ENCODE data around the gene ZNF738.

Gene ZNF738

GRCh38 chr19:21410166-21410565, 51.4 kb downstream of the ZNF738 start:
- H3K18ac ChIP-seq (ENCODE audit: low read length) = no peak overlapping the region
- H3K27ac ChIP-seq (replicated peaks; ENCODE audit: low read length) = no peak overlapping the region
- H3K4ac ChIP-seq (ENCODE audit: low read length) = no peak overlapping the region
- no peak overlapping the region for H3K4me2 ChIP-seq (ENCODE audit: insufficient read depth, low read length, poor library complexity, severe bottlenecking)
- H3K4me3 ChIP-seq (ENCODE audit: low read length in 2 of 2) = no peak overlapping the region
- no peak overlapping the region for H3K9ac ChIP-seq (ENCODE audit: low read depth, low read length, poor library complexity)
- no peak overlapping the region for H2AK5ac ChIP-seq (ENCODE audit: low read depth, low read length)
- no peaks in the 10 kb centered on the region for H3K79me1 ChIP-seq (ENCODE audit: low read depth, low read length)
- no CpG with 5 or more reads among the region's 1 CpG for WGBS, 2 donors (ENCODE audit: extremely low coverage in 2 of 2, insufficient read length in 2 of 2, insufficient replicate concordance in 1 of 2)
- H3K36me3 ChIP-seq (replicated peaks in 1 of 2; ENCODE audit: control insufficient read depth in 2 of 2, insufficient read depth in 2 of 2, low read length in 2 of 2) = peaks cover 10 to 95% of the 10 kb centered on the region in 2 donors
- H2BK15ac ChIP-seq (ENCODE audit: low read length) = no peak overlapping the region
- no peak overlapping the region for H4K91ac ChIP-seq (ENCODE audit: low read depth, low read length, poor library complexity)
- H3K4me1 ChIP-seq (ENCODE audit: control insufficient read depth in 2 of 2, insufficient read depth in 1 of 2, low read depth in 1 of 2, low read length in 2 of 2) = no peaks in the 10 kb centered on the region
- H2BK120ac ChIP-seq (ENCODE audit: low read depth, low read length) = no peak overlapping the region
- no peak overlapping the region for H4K8ac ChIP-seq (ENCODE audit: low read depth, low read length)
- H2BK12ac ChIP-seq (ENCODE audit: low read length) = no peak overlapping the region
- no peaks in the 10 kb centered on the region for H3K27me3 ChIP-seq (ENCODE audit: control insufficient read depth in 3 of 3, insufficient read depth in 3 of 3, low read depth in 1 of 3, low read length in 3 of 3)
- H3K14ac ChIP-seq (ENCODE audit: low read length) = no peak overlapping the region
- H2BK5ac ChIP-seq (ENCODE audit: low read length) = no peak overlapping the region
- no peak for DNase-seq (ENCODE audit: low spot score)
- H3K9me3 ChIP-seq (replicated peaks in 1 of 2; ENCODE audit: control insufficient read depth in 2 of 2, insufficient read depth in 1 of 2, low read depth in 1 of 2, low read length in 2 of 2) = peaks cover 0 to 84% of the 10 kb centered on the region in 2 donors
- no peak overlapping the region for H2AFZ ChIP-seq (ENCODE audit: low read length)
- H3K23ac ChIP-seq (ENCODE audit: low read depth, low read length, poor library complexity) = no peak overlapping the region

GRCh38 chr19:21422244-21422643, 63.4 kb downstream of the ZNF738 start:
- H2BK5ac ChIP-seq (ENCODE audit: low read length) = no peak overlapping the region
- H3K4me3 ChIP-seq (ENCODE audit: low read length in 2 of 2) = no peak overlapping the region
- no peaks in the 10 kb centered on the region for H3K4me1 ChIP-seq (ENCODE audit: control insufficient read depth in 2 of 2, insufficient read depth in 1 of 2, low read depth in 1 of 2, low read length in 2 of 2)
- H2AK5ac ChIP-seq (ENCODE audit: low read depth, low read length) = no peak overlapping the region
- H3K36me3 ChIP-seq (replicated peaks in 1 of 2; ENCODE audit: control insufficient read depth in 2 of 2, insufficient read depth in 2 of 2, low read length in 2 of 2) = peaks cover 3 to 16% of the 10 kb centered on the region in 2 donors
- no peak overlapping the region for H2BK120ac ChIP-seq (ENCODE audit: low read depth, low read length)
- H3K9ac ChIP-seq (ENCODE audit: low read depth, low read length, poor library complexity) = no peak overlapping the region
- H4K8ac ChIP-seq (ENCODE audit: low read depth, low read length) = no peak overlapping the region
- no peak overlapping the region for H3K23ac ChIP-seq (ENCODE audit: low read depth, low read length, poor library complexity)
- peaks cover 16 to 84% of the 10 kb centered on the region in 2 donors for H3K9me3 ChIP-seq (replicated peaks in 1 of 2; ENCODE audit: control insufficient read depth in 2 of 2, insufficient read depth in 1 of 2, low read depth in 1 of 2, low read length in 2 of 2)
- no peak overlapping the region for H2BK12ac ChIP-seq (ENCODE audit: low read length)
- H4K91ac ChIP-seq (ENCODE audit: low read depth, low read length, poor library complexity) = no peak overlapping the region
- H3K27me3 ChIP-seq (ENCODE audit: control insufficient read depth in 3 of 3, insufficient read depth in 3 of 3, low read depth in 1 of 3, low read length in 3 of 3) = no peaks in the 10 kb centered on the region
- H3K4me2 ChIP-seq (ENCODE audit: insufficient read depth, low read length, poor library complexity, severe bottlenecking) = no peak overlapping the region
- H2AFZ ChIP-seq (ENCODE audit: low read length) = no peak overlapping the region
- no peak overlapping the region for H3K18ac ChIP-seq (ENCODE audit: low read length)
- no peak for DNase-seq (ENCODE audit: low spot score)
- H3K27ac ChIP-seq (replicated peaks; ENCODE audit: low read length) = no peak overlapping the region
- no peak overlapping the region for H3K14ac ChIP-seq (ENCODE audit: low read length)
- no peak overlapping the region for H3K4ac ChIP-seq (ENCODE audit: low read length)
- H2BK15ac ChIP-seq (ENCODE audit: low read length) = no peak overlapping the region
- no peaks in the 10 kb centered on the region for H3K79me1 ChIP-seq (ENCODE audit: low read depth, low read length)

GRCh38 chr19:21423057-21424041, 64.5 kb downstream of the ZNF738 start:
- H3K27ac ChIP-seq (replicated peaks; ENCODE audit: low read length) = no peak overlapping the region
- H3K4ac ChIP-seq (ENCODE audit: low read length) = no peak overlapping the region
- H2BK15ac ChIP-seq (ENCODE audit: low read length) = no peak overlapping the region
- no peak overlapping the region for H2BK5ac ChIP-seq (ENCODE audit: low read length)
- H3K4me2 ChIP-seq (ENCODE audit: insufficient read depth, low read length, poor library complexity, severe bottlenecking) = no peak overlapping the region
- no peak overlapping the region for H3K9ac ChIP-seq (ENCODE audit: low read depth, low read length, poor library complexity)
- H3K79me1 ChIP-seq (ENCODE audit: low read depth, low read length) = no peaks in the 10 kb centered on the region
- no peaks in the 10 kb centered on the region for H3K4me1 ChIP-seq (ENCODE audit: control insufficient read depth in 2 of 2, insufficient read depth in 1 of 2, low read depth in 1 of 2, low read length in 2 of 2)
- H3K18ac ChIP-seq (ENCODE audit: low read length) = no peak overlapping the region
- no peak overlapping the region for H4K91ac ChIP-seq (ENCODE audit: low read depth, low read length, poor library complexity)
- peaks cover 16 to 84% of the 10 kb centered on the region in 2 donors for H3K9me3 ChIP-seq (replicated peaks in 1 of 2; ENCODE audit: control insufficient read depth in 2 of 2, insufficient read depth in 1 of 2, low read depth in 1 of 2, low read length in 2 of 2)
- H2BK12ac ChIP-seq (ENCODE audit: low read length) = no peak overlapping the region
- no peak overlapping the region for H4K8ac ChIP-seq (ENCODE audit: low read depth, low read length)
- no peak overlapping the region for H3K14ac ChIP-seq (ENCODE audit: low read length)
- no peak overlapping the region for H2AFZ ChIP-seq (ENCODE audit: low read length)
- H3K23ac ChIP-seq (ENCODE audit: low read depth, low read length, poor library complexity) = no peak overlapping the region
- no peak overlapping the region for H2AK5ac ChIP-seq (ENCODE audit: low read depth, low read length)
- no peak for DNase-seq (ENCODE audit: low spot score)
- no CpG with 5 or more reads among the region's 1 CpG for whole genome bisulfite sequencing, 2 donors (ENCODE audit: extremely low coverage in 2 of 2, insufficient read length in 2 of 2, insufficient replicate concordance in 1 of 2)
- H3K27me3 ChIP-seq (ENCODE audit: control insufficient read depth in 3 of 3, insufficient read depth in 3 of 3, low read depth in 1 of 3, low read length in 3 of 3) = no peaks in the 10 kb centered on the region
- H2BK120ac ChIP-seq (ENCODE audit: low read depth, low read length) = no peak overlapping the region
- peaks cover 3 to 5% of the 10 kb centered on the region in 2 donors for H3K36me3 ChIP-seq (replicated peaks in 1 of 2; ENCODE audit: control insufficient read depth in 2 of 2, insufficient read depth in 2 of 2, low read length in 2 of 2)
- no peak overlapping the region for H3K4me3 ChIP-seq (ENCODE audit: low read length in 2 of 2)
